Left lung (tissue), 10 donors: ENCODE data around the gene NTM. TPM values are rescaled to one million over a fixed set of nuclear protein-coding genes. Genes with fewer than 3 reads are reported as not detected.

Source experiments
- ATAC-seq: fragments of 200-7000 bp; cut with Tn5 transposase; one replicate; pipeline ENCODE4 v1.9.1; 2020; ENCODE audit warnings: moderate library complexity
- DNase-seq, 4 donors: peaks; one replicate each; pipeline ENCODE4 v3.0.0-alpha.2; 2013 to 2020
- H3K27ac ChIP-seq, 2 donors: fragments of 200-600 bp; sonication (generic) in 1 of 2; one replicate each; pipeline versions ENCODE4 v1.5.0 to v1.8.0; 2020 to 2021
- H3K27me3 ChIP-seq, 2 donors: fragments of 200-600 bp; sonication (generic) in 1 of 2; one replicate each; pipeline versions ENCODE4 v1.5.0 to v1.8.0; 2020 to 2021
- H3K36me3 ChIP-seq, 2 donors: fragments of 200-600 bp; sonication (generic) in 1 of 2; one replicate each; pipeline versions ENCODE4 v1.5.0 to v1.8.0; 2020 to 2021
- H3K4me1 ChIP-seq, 2 donors: fragments of 200-600 bp; one replicate each; pipeline ENCODE4 v1.8.0; 2021
- H3K4me3 ChIP-seq, 2 donors: fragments of 200-600 bp; sonication (generic) in 1 of 2; one replicate each; pipeline versions ENCODE4 v1.5.0 to v1.8.0; 2020 to 2021; ENCODE audit warnings: mild to moderate bottlenecking in 1 of 2
- H3K9me3 ChIP-seq, 2 donors: fragments of 200-600 bp; sonication (generic) in 1 of 2; one replicate each; pipeline versions ENCODE4 v1.5.0 to v1.8.0; 2020 to 2021
- intact Hi-C, 2 donors: fragments of 100-400 bp; cut with DNase I; formaldehyde crosslinking; loops; one replicate each; pipeline versions ENCODE4 v1.11.2 to v1.14.2; 2022
- polyA plus RNA-seq, 6 donors: library from polyadenylated mRNA; unstranded; fragments of 120-200 nt; gene quantifications; one replicate each; pipeline ENCODE4 v1.2.1, GENCODE V29; 2013; ENCODE audit not compliant: insufficient read length in 6 of 6
- total RNA-seq, 2 donors: library from RNA; stranded (reverse); fragmentation: NEBNext Ultra II Directional; extraction: Animal tissue kit (Norgen Biotek cat#: 25700); gene quantifications; one replicate each; pipeline ENCODE4 v1.2.1, GENCODE V29; 2021
- TF ChIP-seq, protein P1 (sequence below), 2 donors: fragments of 200-600 bp; sonication (generic) in 1 of 2; IDR thresholded peaks; one replicate each; pipeline versions ENCODE4 v1.5.0 to v1.8.0; 2021; ENCODE audit warnings: antibody characterized with exemption in 2 of 2
- donor health status: DM: no; HTN: yes; CAD: no.
- donor health status: DM: no; HTN: no; CAD: no.

Gene NTM
- total and polyA plus RNA-seq, 8 donors = 9.5 to 31.0 (median 21.1) TPM

DNA sequence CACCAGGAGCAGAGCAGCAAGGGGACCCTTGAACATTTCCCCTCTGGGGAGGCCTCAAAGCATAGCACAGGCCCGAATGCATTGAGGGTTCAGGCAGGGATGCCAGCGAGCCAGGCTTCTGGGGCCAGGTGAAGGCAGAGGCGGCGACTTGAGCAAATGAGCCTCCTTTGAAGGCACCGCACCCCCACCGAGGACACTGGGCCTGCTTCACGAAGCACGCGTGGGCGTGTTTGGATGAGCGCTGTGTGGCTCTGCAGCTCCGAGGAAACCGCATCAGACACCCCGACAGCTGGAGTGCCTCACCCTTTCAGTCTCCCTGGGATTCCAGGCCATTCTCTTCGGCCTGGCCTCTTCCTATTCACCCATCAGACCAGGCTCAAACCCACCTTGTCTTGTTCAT lies 301.8 kb downstream of the NTM start:
- Histone ChIP-seq H3K4me3 (no peak overlapping the region), H3K27me3 (peaks cover 0 to 8% of the 10 kb centered on the region in 2 donors), H3K36me3 (no peaks in the 10 kb centered on the region), H3K4me1 (no peaks in the 10 kb centered on the region), H3K9me3 (no peaks in the 10 kb centered on the region), H3K27ac (no peak overlapping the region)
- intact Hi-C loops = loop anchor here in 1 of 2 donors (10.0 kb wide), 1 partner anchor 607 kb away; no protein-coding TSS in a partner anchor
- TF ChIP-seq, protein P1, sequence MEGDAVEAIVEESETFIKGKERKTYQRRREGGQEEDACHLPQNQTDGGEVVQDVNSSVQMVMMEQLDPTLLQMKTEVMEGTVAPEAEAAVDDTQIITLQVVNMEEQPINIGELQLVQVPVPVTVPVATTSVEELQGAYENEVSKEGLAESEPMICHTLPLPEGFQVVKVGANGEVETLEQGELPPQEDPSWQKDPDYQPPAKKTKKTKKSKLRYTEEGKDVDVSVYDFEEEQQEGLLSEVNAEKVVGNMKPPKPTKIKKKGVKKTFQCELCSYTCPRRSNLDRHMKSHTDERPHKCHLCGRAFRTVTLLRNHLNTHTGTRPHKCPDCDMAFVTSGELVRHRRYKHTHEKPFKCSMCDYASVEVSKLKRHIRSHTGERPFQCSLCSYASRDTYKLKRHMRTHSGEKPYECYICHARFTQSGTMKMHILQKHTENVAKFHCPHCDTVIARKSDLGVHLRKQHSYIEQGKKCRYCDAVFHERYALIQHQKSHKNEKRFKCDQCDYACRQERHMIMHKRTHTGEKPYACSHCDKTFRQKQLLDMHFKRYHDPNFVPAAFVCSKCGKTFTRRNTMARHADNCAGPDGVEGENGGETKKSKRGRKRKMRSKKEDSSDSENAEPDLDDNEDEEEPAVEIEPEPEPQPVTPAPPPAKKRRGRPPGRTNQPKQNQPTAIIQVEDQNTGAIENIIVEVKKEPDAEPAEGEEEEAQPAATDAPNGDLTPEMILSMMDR (IDR thresholded peaks at IDR 0.05) = no peak
- no peak for ATAC-seq
- peak in 1 of 4 donors; percentile 26 for DNase-seq

DNA sequence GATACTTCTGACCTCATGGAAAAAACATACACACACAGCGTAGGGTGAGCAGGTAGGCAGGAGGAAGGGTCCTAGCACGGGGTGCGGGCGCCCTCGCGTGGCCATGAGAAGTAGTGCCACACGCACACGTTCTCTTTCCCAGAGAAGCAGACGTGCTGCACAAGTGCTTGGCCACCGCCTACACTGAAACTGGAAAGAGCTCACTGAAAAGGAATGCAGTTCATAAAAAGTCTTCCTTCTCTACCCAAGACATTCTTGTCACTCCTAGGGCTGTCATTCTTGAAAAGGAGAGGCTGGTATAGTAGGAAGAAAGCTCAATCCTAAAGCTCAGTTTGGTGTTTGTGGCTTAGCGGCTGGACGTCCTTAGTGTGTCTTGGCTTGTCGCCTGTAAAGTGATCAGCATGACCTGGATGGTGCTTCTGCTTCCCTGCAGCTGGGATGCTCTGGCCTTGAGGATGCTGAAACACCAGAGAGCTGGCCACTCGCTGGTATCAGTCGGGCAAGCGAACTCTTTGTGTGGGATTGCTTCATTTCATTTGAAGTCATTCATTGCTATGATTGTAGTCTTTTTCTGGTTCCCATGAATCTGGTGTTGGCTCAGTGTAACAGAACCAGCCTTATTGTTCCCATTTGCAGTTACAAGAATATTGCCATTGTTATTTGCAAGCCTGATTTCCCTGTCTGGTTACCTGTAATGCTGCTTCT lies 303.8 kb downstream of the NTM start:
- intact Hi-C loops = loop anchor here in 1 of 2 donors (10.0 kb wide), 1 partner anchor 609 kb away; no protein-coding TSS in a partner anchor
- TF ChIP-seq, protein P1 (IDR thresholded peaks at IDR 0.05) = peak; percentile 87 to 91
- Histone ChIP-seq H3K27me3 (peaks cover 0 to 8% of the 10 kb centered on the region in 2 donors), H3K4me1 (no peaks in the 10 kb centered on the region), H3K27ac (no peak overlapping the region), H3K36me3 (no peaks in the 10 kb centered on the region), H3K9me3 (no peaks in the 10 kb centered on the region), H3K4me3 (no peak overlapping the region)
- ATAC-seq = peak; percentile 98
- peak; percentile 60 to 92 (median 70) for DNase-seq

DNA sequence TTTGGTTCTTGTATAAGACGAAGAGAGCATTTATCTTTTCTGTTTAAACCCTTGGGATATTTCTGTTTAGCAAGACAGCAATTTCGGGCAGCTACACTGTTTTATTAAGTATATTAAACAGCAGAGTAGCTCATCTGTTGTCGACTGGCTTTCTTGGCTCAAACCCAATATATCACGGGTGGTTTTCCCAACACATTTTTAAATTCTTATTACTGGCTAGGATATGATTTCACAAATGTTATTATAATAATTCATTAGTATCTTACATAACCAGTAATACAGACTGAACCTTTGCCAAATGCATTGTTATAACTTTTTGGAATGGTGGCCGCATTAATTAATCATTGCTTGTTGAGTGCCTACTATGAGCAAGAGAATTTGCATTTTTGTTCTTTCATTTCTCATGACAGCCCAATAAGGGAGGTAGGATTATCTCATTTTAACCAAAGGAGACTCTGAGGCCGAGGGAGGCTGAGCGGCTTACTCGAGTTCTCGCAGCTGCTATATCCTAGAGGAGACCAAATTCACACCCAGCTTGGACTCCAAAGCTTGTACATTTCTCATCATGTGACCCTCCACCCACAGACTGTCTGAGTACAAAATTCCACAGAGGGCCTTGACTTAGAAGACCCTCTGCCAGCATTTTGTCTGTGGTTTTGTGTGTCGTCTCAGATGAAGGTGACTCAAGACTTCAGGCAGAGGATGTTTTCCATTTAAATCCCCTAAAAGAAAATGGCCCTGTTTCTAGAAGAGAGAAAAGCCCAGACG lies 304.9 kb downstream of the NTM start:
- TF ChIP-seq, protein P1 (IDR thresholded peaks at IDR 0.05) = no peak
- no peaks in the 10 kb centered on the region for H3K36me3 ChIP-seq
- peak in 1 of 4 donors; percentile 44 for DNase-seq
- H3K9me3 ChIP-seq = no peaks in the 10 kb centered on the region
- intact Hi-C loops = loop anchor here in 1 of 2 donors (10.0 kb wide), 1 partner anchor 611 kb away; no protein-coding TSS in a partner anchor
- peaks cover 0 to 8% of the 10 kb centered on the region in 2 donors for H3K27me3 ChIP-seq
- no peak overlapping the region for H3K4me3 ChIP-seq
- no peak overlapping the region for H3K27ac ChIP-seq
- ATAC-seq = peak; percentile 35
- H3K4me1 ChIP-seq = no peaks in the 10 kb centered on the region

DNA sequence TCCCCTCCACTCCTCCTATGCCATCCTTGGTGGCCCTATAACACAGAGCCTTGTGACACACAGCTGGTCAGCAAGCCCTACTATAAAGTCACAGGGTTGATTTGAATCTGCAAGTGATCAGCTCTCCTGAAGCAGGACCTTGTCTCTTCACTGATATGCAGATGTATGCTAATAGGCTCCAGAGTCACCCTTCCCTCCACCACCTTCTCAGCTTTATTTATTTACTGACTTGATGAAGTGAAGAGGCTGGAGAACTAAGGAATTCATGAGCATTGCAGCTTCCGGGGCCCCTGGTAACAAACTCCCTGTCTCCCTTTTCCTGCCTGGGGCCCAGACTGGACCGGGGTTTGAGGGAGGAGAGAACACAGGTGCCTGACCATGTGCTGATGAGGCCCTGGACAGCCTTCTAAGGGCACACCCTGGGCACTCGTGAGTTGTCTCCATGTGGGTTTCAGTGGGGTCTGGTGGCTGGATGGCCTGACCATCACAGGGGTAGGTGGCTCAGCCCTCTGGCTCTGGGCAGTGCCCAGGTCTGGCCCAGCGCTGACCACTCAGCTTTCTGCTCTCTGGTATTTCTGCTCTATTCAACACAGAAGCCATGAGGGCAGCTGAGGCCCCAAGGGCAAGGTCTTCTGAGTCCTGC lies 307.5 kb downstream of the NTM start:
- H3K4me3 ChIP-seq = no peak overlapping the region
- intact Hi-C loops = loop anchor here in 1 of 2 donors (10.0 kb wide), 1 partner anchor 613 kb away; no protein-coding TSS in a partner anchor
- ATAC-seq (no peak), DNase-seq (no peak)
- TF ChIP-seq, protein P1 (IDR thresholded peaks at IDR 0.05) = no peak
- H3K9me3 ChIP-seq = no peaks in the 10 kb centered on the region
- H3K27me3 ChIP-seq = peaks cover 0 to 19% of the 10 kb centered on the region in 2 donors
- H3K27ac ChIP-seq = no peak overlapping the region
- H3K4me1 ChIP-seq = no peaks in the 10 kb centered on the region
- H3K36me3 ChIP-seq = no peaks in the 10 kb centered on the region
